Measurements from ENCODE around the gene TICAM1.

DNA sequence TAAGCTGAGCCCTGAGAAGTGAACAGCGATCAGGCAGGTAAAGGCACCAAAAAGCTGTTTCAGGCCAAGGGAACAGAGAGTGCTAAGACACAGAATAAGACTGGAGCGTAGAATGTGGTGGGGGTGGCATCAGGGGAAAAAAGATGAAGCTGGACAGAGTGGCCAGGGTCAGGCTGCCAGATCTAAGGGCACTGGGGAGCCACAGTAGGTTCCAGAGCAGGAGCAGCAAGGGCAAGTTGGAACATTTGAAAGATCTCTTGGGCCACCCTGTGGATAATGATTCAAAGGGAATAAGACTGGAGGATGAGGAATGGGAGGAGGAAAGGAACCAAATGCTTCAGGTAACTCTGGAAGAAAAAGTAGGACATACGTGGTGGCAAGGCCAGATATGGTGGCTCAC, 42.4 kb upstream of the TICAM1 start:
- no peak for TF ChIP-seq POLR2A (IDR thresholded peaks at IDR 0.05)
- TF ChIP-seq, protein P1, sequence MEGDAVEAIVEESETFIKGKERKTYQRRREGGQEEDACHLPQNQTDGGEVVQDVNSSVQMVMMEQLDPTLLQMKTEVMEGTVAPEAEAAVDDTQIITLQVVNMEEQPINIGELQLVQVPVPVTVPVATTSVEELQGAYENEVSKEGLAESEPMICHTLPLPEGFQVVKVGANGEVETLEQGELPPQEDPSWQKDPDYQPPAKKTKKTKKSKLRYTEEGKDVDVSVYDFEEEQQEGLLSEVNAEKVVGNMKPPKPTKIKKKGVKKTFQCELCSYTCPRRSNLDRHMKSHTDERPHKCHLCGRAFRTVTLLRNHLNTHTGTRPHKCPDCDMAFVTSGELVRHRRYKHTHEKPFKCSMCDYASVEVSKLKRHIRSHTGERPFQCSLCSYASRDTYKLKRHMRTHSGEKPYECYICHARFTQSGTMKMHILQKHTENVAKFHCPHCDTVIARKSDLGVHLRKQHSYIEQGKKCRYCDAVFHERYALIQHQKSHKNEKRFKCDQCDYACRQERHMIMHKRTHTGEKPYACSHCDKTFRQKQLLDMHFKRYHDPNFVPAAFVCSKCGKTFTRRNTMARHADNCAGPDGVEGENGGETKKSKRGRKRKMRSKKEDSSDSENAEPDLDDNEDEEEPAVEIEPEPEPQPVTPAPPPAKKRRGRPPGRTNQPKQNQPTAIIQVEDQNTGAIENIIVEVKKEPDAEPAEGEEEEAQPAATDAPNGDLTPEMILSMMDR (IDR thresholded peaks at IDR 0.05), result no peak

Measured in suprapubic skin (tissue), 3 donors.